HG03280 (cell line): ENCODE data around the gene FAM3C.
"Not testable (repeated sequence)": the region's sequence is repeated elsewhere in the genome, so short reads cannot be mapped to it uniquely, and the experiment has no call there.

Experiments
- ATAC-seq: cut with Tn5 transposase; IDR thresholded peaks from one replicate; pipeline ENCODE4 v1.9.1; 2021; ENCODE audit warnings: mild to moderate bottlenecking, moderate library complexity; ENCODE audit not compliant: unreplicated experiment

Gene FAM3C

GRCh38 chr7:121395961-121396757 lies at the start of gene FAM3C:
TSS of gene FAM3C (minus strand) at chr7:121396308. CDS start at chr7:121382969, 13,339 bp downstream.
- ATAC-seq = peak; percentile 81

- ATAC-seq = no peak
Measured at GRCh38 chr7:121442845-121443244, 46.7 kb upstream of the FAM3C start.

GRCh38 chr7:121440857-121441503 lies 44.9 kb upstream of the FAM3C start:
- ATAC-seq = peak; percentile 32

DNA sequence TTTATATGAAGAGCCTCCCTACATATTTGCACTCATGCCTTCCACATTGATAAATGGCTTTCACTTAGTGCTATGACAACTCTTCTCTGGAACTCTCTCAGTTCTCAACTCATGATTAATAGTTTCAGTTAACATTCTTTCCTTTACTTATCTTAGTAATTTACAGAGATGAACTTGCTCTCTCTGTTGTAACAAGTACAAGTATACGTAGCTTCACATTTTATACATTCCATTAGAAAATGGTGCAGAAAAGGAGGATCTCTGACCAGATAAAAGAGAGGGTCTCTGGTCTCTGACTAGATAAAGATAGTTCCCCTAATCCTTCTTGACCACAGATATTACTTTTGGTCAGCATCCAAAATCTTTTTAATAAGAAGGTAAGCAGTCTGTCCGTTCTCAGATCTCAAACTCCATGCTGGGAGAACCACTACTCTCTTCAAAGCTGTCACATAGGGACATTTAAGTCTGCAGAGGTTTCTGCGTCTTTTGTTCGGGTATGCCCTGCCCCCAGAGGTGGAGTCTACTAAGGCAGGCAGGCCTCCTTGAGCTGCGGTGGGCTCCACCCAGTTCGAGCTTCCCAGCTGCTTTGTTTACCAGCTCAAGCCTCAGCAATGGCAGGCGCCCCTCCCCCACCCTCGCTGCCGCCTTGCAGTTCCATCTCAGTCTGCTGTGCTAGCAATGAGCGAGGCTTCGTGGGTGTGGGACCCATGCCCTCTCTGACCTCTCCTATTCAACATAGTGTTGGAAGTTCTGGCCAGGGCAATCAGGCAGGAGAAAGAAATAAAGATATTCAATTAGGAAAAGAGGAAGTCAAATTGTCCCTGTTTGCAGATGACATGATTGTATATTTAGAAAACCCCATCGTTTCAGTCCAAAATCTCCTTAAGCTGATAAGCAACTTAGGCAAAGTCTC lies 42.2 kb upstream of the FAM3C start:
- peak; percentile 37 for ATAC-seq

DNA sequence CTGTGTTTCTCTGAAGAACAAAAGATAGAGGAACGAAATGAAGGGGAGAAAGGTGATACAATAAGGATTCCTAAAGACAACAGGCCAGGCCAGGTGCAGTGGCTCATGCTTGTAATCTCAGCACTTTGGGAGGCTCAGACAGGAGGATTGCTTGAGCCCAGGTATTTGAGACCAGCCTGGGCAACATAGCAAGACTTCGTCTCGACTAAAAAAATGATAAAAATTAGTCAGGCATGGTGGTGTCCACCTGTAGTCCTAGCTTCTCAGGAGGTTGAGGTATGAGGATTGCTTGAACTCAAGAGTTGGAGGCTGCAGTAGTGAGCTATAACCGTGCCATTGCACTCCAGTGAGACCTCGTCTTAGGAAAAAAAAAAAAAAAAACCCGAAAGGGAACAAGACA lies 41.4 kb upstream of the FAM3C start:
- no peak for ATAC-seq

- no peak for ATAC-seq
Measured at GRCh38 chr7:121436688-121437087, 40.6 kb upstream of the FAM3C start.

DNA sequence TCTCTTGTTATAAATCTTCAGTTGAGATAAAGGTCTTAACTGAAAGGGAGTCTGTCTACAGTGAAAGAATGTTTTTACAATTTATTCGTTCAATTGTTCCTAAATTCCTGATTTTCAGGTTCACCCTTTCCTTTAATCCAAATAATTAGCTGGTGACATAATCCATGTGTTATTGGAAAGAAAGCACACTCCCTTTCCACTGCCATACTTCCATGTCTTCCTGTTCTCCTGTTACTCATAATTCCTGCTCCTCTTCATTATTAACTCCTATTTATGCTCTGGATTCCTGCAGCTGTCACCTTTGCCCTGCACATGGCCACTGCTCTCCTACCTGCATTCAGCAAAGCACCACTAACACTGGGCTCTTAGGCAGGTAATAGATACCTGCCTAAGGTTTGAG lies 40.0 kb upstream of the FAM3C start:
- no peak for ATAC-seq

DNA sequence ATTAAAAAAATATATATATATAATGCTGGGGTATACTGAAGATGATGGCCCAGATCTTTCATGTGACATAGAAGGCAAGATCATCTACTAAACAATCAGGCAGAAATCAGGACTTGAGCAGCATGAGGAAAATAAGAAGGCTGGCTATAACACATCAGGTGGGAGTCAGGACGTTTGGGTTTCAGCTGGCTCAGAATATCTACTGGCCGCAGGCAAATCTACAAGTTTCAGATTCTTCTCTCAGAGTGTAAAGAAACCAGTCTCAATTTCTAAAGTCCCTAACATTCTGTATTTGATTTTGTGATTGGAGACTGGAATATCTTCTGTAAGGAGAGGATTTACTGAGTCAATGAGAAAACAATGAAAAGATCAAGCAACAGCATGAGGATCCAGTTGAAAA lies 37.7 kb upstream of the FAM3C start:
- peak; percentile 70 for ATAC-seq

DNA sequence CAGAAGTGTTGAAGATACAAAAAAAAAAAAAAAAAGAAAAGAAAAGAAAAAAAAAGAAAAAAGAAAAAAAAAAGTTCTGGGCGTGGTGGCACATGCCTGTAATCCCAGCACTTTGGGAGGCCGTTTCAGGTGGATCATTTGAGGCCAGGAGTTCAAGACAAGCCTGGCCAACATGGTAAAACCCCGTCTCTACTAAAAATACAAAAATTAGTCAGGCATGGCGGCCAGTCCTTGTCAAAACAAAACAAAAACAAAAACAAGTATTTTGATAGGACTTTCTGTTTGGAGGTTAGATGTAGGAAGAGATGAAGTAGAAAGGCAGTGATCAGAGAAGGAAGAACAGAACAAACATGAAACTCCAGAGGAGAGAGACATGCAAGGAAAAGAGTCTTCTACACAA lies 36.4 kb upstream of the FAM3C start:
- ATAC-seq = peak; percentile 54

GRCh38 chr7:121431996-121432395 lies 35.9 kb upstream of the FAM3C start:
- no peak for ATAC-seq

GRCh38 chr7:121431389-121431995 lies 35.4 kb upstream of the FAM3C start:
- no peak for ATAC-seq

- no peak for ATAC-seq
Measured at GRCh38 chr7:121430558-121430957, 34.5 kb upstream of the FAM3C start.

DNA sequence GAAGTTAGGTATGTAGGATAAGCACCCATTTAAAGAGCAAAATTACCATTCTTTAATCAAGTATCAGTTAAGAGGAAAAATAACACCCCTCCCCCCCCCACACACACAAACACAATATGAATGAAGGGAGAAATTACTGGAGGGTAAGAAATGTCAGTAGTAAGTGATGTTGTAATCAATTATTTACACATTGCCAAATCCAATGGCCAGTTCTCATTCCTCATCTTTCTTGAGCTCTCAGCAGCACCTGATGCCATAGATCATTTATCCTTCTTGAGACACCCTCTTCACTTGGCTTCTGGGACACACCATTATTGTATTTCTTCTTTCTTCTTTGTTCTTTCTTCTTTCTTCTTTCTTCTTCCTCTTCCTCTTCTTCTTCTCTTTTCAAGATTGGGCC lies 33.7 kb upstream of the FAM3C start:
- no peak for ATAC-seq

DNA sequence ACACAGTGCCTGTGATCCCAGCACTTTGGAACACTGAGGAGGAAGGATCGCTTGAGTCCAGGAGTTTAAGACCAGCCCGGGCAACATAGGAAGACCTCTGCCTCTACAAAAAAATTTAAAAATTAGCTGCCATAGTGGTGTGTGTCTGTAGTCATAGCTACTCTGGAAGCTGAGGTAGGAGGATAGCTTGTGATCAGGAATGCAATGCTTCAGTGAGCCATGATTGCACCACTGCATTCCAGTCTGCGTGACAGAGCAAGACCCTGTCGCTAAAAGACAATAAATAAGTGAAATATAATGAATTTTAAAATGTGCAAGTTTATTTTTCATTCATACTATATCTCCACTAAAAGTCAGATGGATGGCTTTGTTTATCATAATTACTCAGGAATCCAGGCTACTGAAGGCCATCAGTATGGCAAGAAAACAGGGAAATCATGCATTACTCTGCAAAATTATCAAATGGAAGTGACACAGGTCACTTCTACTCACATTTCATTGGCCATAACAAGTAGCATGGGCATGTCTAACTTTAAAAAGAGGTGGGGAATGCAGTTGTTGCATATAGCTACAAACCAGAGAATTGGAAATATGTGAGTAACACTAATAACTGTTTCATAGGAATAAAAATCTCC lies 32.9 kb upstream of the FAM3C start:
- no peak for ATAC-seq

GRCh38 chr7:121421743-121422142 lies 25.6 kb upstream of the FAM3C start:
- ATAC-seq = not testable (repeated sequence)

DNA sequence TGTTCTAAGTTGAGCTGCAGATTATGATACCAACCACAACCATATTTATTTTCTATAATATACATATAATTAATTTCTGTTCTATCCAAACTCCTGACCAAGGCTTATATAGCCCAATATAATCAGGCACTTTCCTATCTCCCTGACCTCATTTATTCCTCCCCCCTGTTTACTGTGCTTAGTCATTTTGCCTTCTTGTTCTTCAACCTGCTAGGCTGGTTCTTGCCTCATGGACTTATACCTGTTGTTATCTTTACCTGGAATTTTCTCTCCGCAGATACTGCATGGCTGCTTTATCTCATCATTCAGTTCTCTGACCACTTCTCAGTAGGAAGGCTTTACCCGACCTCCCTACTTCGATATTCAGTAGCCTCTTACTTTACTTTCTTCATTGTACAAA lies 24.9 kb upstream of the FAM3C start:
- ATAC-seq = no peak

GRCh38 chr7:121419201-121420148 lies 23.4 kb upstream of the FAM3C start:
- no peak for ATAC-seq

GRCh38 chr7:121416533-121416932 lies 20.4 kb upstream of the FAM3C start:
- ATAC-seq = no peak

DNA sequence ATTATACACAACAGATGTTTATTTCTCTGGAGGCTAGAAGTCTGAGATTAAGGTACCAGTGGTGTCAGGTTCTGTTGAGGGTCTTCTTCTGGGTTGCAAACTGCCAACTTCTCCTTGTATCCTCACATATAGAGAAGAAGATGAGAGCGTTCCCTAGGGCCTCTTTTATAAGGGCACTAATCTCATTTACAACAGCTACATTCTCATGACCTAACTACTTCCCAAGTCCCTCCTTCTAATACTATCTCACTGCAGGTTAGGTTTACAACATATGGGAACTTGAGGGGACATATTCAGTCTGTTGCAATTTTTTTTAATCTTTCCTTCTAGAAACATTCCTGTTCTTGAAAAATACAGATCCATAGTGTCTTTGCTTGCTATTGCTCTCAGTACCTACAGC lies 18.3 kb upstream of the FAM3C start:
- ATAC-seq = no peak
